Esophagus muscularis mucosa (tissue), 3 donors: ENCODE measurements around the gene ZNF385D.

ENCODE experiments used
- POLR2A ChIP-seq: fragments of 450-650 bp; IDR thresholded peaks from one replicate; pipeline ENCODE4 v1.6.1; 2017; ENCODE audit warnings: antibody characterized with exemption, moderate library complexity, mild to moderate bottlenecking, low read depth
- POLR2AphosphoS5 ChIP-seq, 2 donors: sonication (generic); formaldehyde crosslinking; IDR thresholded peaks; one replicate each; pipeline ENCODE4 v1.6.1; 2017; ENCODE audit warnings: antibody characterized with exemption in 2 of 2
- TF ChIP-seq, protein P1 (sequence below), 3 experiments: fragments of 200-600 bp in 2 of 3; fragments of 450-650 bp in 1 of 3; sonication (generic) in 2 of 3; IDR thresholded peaks; one replicate each; pipeline ENCODE4 v1.5.1; 2017 to 2019; ENCODE audit warnings: antibody characterized with exemption in 3 of 3, mild to moderate bottlenecking in 2 of 3, moderate library complexity in 1 of 3

DNA sequence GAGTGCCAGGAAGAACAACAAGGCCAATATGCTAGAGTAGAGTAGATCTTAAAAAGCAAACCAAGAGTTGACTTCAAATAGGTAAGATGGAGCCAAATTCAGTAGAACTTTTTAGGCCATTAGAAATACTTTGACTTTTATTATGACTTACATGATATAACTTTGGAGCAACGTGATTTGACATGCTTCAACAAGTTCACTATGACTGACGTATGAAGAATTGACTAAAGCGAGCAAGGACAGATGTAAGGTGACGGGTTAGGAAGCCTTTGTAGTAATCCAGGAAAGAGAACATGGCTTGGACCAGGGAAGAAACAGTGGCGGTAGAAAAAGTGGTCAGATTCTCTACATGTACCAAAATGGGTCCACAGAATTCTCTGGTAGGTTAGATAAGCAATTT, 4.9 kb upstream of the ZNF385D start:
- TF ChIP-seq, protein P1, sequence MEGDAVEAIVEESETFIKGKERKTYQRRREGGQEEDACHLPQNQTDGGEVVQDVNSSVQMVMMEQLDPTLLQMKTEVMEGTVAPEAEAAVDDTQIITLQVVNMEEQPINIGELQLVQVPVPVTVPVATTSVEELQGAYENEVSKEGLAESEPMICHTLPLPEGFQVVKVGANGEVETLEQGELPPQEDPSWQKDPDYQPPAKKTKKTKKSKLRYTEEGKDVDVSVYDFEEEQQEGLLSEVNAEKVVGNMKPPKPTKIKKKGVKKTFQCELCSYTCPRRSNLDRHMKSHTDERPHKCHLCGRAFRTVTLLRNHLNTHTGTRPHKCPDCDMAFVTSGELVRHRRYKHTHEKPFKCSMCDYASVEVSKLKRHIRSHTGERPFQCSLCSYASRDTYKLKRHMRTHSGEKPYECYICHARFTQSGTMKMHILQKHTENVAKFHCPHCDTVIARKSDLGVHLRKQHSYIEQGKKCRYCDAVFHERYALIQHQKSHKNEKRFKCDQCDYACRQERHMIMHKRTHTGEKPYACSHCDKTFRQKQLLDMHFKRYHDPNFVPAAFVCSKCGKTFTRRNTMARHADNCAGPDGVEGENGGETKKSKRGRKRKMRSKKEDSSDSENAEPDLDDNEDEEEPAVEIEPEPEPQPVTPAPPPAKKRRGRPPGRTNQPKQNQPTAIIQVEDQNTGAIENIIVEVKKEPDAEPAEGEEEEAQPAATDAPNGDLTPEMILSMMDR (IDR thresholded peaks at IDR 0.05), result no peak
- TF ChIP-seq POLR2A, result no peak
- TF ChIP-seq POLR2AphosphoS5 (IDR thresholded peaks at IDR 0.05), result no peak
